CD4-positive, alpha-beta T cell treated with Interleukin-4 for 4 hours (primary cell): ENCODE data around the gene PAFAH2.
A peak's percentile ranks its signal among the peaks of the same experiment; 100 is the strongest.
"Not testable (repeated sequence)": the region's sequence is repeated elsewhere in the genome, so short reads cannot be mapped to it uniquely, and the experiment has no call there.

Experiments used
- DNase-seq: peaks from one replicate; pipeline ENCODE4 v3.0.0-alpha.2; 2020

The PAFAH2 gene

DNA sequence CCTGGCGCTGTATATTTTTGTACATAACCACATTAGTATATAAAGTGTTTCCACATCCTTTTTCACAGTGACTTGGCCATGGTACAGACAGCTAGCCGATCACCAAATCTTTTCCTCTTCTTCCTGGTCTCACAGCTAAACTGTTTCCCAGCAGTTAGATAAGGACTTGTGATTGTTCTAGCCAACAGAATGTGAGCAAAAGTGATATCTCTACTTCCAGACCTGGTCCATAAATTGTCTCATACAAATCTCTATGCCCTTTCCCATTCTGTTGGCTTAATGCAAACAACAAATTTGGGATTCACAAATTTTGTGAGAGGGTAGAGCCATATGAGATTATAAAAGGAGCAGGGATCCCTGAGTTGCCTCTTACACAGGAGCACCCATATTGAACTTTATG, 19.5 kb downstream of the PAFAH2 start:
- DNase-seq, result no peak

DNA sequence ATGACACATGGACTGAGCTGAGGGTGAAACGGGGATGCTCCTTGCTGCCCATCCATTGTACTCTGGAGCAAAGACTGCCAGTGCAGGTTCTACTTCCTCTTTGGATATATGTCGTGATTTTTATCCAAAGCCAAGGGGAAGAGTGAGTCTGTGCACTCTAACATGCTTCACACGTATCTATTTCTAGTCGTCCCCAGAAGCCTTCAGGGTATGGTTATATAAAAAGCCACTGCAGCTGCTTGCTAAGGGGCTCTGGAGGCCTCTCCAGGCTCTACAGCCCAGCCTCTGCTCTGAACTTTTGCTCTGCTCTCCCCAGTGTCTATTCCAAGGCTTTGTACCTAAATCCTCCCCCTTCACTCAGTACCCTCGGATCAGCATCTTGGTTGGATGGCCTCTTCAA, 20.1 kb downstream of the PAFAH2 start:
- no peak for DNase-seq

DNA sequence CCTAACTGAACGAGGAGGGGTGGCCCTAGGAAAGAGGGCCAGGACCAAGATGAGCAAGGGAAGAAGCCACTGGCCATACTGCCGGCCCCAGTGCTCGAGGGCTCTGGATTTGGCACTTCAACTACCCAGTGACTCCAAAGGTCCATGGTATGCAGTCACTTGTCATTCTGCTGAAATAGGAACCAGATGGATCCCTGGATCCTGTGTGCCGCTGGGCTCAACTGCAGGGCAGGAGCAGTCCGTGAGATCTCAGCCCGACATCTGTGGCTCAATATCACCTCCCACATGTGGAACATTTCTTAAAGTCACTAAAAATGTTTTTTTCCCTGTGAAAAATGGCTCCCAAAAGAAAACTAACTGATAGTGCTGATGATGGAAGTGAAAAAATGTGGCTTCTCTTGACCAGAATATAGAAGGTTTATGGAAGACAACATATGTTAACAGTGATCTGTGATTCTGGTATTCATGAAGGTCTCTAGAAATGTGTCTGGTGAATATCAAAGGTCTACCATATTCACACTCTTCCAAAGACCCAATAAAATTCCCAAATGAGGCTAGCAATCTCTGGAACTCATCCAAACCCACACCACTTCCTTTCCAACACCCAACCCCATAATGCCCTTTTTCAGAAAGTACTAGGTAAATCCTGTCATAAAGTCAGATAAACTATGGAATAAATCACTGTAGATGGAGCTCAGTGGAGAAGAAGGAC, 24.1 kb downstream of the PAFAH2 start:
- DNase-seq, result no peak

DNA sequence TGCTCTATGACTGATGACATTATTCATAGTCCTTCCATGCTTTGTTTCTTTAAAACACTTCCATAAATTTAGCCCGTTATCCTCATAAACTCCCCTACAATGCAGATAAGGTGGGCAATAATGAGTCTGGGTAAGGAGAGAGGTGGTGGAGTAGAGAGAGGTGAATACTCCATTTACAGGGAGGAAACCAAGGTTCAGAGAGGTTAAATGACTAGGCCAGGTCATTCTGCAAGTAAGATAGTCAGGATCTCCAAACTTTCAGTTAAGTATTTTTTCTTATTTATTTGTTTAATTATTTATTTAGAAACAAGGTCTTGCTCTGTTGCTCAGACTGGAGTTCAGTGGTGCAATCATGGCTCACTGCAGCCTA, 26.1 kb downstream of the PAFAH2 start:
- DNase-seq, result no peak

DNA sequence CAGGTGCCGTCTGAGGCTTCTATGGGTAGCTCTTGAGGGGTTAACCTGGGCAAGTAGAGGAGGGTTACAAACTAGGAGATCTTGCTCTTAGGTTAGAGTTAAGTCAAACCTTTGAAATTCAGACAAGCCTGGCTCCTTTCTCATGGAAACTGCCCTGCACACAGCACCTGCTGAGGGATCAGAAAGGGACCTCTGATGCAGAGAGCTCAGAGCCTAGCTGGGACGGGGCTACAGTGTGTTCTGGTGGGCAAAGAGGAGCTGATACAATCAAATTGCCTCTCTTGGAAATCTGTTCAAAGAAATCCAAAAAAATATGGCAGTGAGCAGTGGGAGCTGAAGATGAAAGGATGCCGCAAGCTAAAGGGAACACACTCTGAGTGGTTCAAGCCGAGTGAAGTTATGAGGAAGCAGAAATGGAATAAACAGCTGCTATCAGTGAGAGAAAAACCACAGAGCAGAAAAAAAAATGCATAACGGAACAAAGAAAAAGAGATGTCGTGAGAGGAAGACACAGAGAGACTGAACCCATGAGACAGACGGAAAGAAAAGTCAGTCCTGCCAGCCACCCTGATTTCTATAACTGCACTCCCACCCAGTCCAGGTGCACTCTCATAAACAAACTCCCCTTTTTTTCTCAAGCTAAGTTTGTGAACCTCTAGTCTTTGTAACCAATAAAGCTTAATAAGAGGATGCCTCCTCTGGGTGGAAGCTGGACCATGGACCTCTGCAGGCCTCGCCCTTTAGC, 26.6 kb downstream of the PAFAH2 start:
- peak; percentile 20 for DNase-seq

DNA sequence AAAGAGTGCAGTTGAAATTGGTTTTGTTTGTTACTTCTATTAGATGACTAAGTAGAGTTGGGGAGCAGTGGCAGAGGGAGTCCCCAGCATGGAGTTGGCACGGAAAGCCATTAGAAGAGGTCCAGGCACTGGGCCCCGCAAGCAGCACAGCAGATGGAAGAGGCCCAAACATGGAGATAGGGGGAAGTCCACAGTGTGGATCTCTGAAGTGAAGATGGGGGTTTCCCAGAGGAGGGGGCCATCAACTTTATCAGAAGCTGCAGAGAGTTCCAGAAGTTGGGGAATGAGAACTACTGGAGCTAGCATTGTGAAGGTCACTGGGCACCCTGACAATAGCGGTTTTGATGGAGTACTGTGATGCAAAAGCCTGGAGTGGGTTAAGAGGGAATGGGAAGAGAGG, 30.6 kb downstream of the PAFAH2 start:
- no peak for DNase-seq

DNA sequence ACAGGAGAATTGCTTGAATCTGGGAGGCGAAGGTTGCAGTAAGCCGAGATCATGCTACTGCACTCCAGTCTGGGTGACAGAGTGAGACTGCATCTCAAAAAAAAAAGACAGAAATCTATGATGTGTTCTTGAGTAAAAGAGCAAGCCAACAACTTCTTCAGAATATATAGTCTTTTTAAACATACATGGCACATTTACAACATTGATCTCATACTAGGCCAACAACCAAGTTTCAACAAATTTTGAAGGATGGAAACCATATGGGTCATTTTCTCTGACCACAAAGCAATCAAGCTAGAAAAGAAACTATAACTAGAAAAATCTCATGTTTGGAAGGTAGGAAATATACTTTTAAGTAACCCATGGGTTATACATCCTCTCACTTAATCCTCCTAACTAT, 38.3 kb downstream of the PAFAH2 start:
- DNase-seq, result no peak

DNA sequence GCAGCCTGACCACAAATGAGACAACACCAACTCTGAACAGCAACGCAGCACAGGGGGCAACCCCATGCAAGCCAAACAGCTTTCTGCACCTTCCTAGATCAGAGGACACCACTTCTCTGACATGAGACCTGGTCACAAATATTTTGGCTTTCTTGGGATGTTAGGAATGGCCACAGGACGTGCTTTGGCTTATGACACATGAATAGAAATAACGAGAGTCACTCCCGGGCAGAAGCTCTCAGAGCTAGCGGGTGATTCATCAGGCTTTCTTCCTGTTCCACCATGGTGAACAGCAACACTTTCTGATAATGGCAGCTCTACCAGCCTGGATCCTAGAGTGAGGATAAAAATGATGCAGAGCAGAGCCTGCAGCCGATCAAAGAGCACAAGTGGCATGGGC, 39.4 kb downstream of the PAFAH2 start:
- DNase-seq, result no peak

DNA sequence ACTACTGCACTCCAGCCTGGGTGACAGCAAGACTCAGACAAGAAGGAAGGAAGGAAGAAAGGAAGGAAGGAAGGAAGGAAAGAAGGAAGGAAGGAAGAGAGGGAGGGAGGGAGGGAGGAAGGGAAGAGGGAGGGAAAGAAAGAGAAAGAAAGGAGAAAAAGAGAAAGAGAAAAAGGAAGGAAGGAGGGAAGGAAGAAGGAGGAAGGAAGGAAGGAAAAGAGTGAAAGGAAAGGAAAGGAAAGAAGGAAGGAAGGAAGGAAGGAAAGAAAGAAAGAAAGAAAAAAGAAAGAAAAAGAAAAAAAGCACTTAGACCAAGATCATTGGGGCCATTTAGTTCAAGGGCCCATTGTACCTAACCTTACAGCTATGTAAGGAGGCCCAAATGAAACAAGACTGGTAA, 42.3 kb downstream of the PAFAH2 start:
- DNase-seq, result no peak

DNA sequence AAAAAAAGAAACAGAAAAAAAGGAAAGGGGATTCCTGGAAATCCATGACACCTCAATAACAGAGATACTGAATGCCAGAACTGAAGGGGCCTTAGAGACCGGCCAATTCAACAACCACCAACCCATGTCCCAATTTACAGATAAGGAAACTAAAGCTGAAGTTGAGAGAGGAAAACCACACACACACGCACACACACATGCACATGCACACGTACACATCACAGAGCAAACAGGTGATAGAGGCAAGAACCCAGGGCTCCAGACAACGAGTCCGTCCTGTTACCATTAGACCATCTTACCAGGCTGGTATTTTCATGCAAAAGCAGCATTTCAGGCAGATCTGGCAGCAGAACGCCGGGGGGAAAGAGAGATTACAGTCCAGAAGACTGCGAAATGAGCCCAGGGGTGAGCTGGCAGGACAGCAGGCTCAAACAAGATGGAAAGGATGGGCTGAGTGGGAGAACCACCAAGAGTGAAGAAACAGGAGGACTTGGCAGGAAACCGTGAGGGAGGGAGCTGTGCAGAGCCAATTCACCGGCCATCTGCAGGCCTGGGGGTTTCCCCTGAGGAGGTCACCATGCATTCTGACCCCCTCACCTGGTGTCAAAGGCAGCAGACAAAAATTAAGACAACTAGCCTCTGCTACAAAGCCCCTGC, 43.5 kb downstream of the PAFAH2 start:
- no peak for DNase-seq

DNA sequence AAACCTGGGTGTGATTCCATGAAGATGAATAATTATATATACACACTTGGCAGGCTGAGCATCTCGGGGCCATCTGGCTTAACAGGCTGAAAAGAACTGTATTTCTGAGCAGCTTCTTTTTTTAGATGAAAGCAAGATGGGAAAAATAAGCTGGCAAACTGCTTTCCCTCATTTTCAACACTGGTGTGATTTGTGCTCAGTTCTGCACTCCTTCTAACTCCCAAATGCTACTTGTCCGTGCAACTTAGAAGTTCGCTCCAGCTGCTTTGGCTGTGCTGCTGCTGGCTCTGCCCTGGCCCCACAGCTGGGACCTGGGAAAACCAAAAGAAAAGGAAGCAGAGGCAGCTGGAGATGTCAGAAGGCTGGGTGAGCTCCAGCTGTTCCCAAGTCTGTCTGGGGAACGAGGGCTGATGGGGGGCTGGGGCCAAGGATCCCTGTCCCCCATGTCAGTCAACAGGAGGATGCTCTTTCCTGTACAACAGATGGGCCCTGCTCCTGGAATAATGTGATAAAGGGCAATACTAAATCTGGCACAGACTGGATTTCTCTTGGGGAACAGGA, 44.9 kb downstream of the PAFAH2 start:
- no peak for DNase-seq

DNA sequence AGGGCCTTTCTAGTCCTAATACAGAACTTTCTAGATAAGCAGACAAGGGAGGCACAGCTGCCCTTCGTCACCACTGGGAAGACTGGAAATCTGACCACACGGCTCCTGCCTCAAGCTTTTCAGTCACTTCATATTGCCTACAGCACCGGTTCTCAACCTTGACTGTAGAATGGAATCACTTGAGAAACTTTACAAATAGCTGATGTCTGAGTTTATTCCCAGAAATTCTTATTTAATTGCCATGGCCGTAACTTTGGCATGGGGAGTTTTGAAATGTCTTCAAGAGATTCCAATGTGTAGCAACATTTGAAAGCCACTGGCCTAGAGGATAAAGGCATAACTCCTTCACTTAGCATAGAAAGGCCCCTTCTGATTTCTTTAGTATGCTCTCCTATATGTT, 49.2 kb downstream of the PAFAH2 start:
- no peak for DNase-seq

DNA sequence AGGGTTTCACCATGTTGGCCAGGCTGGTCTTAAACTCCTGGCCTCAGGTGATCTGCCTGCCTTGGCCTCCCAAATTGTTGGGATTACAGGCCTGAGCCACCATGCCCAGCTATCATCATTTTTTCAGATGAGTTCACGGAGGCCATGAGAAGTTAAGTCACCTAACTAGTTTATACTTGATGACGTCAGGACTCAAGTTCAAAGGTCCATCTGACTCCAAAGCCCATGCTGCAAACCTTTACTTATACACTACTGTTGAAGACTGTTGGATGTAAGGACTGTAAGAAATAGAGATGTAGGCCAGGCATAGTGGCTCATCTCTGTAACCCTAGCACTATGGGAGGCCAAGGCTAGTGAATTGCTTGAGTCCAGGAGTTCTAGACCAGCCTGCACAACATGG, 50.8 kb downstream of the PAFAH2 start:
- DNase-seq, result no peak

DNA sequence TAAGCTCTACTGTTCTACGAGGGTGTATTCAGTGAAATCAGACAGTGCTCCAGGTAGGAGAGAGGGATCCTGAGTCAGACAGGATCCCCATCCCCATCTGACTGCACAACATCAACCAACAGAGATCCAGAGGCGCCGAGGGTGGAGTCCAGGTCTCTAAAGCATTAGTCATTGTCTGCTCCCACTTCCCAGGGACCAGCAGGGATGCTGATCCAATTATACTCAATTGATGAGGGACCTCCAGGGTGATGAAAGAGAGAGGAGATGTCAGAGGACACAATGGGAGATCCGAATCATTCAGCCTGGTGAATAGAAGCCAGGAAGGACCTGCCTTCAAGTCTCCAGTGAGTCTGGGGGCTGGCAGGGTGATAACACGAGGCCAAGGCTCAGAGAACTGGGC, 52.1 kb downstream of the PAFAH2 start:
- no peak for DNase-seq

DNA sequence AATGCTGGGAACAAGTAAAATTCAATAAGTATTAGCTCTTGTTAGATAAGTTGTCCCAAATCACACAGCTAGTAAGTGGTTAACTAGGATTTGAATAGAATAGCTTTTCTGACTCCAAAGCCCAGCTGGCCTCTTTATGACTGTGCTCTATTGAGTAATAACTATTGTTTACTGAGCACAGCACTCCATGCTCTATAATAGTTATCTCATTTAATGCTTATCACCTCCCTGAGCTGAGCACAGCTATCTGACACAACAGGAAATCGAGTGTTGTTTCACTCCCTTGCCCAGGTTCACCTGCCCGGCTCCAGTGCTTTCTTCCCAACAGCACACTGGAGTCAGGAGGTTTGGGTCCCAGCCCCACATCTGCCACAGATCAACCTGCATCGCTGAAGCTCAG, 52.9 kb downstream of the PAFAH2 start:
- no peak for DNase-seq

DNA sequence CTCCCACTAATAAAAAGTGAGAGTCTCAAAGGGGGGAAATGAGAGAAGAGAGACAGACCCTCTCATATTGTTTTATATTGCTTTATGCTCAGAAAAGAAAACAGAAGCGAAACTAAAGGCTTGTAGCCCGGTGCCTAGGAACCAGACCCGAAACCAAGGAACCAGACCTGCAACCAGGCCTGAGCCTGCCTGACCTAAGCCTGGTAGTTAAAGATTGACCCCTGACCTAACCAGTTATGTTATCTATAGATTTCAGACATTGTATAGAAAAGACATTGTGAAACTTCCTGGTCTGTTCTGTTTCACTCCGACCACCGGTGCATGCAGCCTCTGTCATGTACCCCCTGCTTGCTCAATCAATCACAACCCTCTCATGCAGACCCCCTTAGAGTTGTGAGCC, 54.4 kb downstream of the PAFAH2 start:
- not testable (repeated sequence) for DNase-seq

DNA sequence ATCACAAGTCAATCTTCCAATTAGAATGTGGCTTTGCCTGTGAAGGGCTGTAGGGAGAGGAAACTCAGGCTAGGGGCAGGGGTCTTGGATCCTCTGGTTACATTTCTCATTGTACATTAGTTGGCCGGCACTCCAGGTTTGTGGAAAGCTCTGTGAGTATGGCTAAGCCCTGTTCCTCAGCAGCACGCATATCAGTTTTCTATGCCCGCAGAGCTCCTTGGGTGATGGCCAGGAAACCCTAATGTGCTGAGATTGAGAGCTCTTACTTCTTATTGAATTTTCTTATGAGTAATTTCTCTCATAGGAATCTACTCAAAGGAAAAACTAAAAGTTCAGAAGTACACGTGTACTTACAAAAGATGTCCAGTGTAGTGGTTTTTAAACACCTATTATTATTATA, 60.9 kb downstream of the PAFAH2 start:
- DNase-seq, result no peak

DNA sequence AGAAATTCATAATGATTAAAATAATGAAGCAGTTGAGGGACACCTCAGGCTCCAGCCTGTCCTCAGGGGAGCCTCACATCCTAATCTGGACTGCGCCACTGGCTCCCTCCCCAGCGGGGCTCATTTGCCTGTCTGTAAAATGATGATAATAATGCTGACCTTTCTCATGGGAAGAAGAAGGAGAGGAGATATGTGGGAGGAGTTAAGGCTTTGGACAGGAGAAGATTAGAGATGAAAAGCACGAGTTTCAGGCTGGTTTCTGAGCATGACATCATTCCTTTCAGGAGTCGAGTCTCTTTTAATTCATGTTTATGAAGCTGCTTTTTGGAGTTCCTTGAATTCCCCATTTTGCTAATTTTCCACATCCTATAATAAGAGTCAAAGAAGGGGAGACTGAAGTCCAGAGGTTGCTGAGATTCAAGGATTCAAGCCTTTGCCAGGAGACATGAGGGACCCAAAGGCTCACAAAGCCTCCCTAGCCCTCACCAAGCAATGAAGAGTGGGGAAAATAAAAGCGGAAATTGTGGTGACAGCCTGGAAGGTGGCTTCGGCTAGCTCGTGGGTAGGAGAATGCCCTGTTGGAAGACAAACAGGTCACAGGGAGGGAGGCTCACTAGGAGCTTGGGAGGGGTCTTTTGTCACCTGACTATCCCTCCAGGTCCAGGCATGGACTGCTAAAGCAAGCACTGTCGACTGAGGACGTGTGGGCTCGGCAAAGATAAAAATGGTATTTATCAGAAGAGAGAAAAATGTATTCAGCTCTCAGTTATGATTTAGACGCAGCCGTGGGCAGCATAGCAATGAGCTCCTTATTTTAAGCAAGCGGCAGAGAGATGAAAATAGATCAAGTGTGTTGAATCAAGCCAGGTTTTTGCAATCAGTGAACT, 64.1 kb downstream of the PAFAH2 start:
- DNase-seq, result no peak

DNA sequence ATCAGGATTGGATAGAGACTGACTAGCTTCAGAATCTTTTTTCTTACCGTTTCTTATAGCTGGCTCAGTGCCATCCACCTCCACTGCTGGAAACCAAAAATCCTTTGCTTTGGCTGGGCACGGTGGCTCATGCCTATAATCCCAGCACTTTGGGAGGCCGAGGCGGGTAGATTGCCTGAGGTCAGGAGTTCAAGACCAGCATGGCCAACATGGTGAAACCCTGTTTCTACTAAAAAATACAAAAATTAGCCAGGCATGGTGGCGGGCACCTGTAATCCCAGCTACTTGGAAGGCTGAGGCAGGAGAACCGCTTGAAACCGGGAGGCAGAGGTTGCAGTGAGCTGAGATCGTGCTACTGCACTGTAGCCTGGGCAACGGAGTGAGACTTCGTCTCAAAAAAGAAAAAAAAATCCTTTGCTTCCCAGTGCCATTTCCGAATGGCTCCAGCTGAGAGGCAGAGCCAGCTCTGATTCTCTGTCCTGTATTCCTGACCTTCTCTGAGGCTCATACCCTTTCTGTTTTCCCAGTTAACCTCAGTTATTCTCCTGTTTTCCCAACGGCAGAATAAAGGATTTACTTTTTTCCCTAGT, 65.0 kb downstream of the PAFAH2 start:
- DNase-seq, result not testable (repeated sequence)

DNA sequence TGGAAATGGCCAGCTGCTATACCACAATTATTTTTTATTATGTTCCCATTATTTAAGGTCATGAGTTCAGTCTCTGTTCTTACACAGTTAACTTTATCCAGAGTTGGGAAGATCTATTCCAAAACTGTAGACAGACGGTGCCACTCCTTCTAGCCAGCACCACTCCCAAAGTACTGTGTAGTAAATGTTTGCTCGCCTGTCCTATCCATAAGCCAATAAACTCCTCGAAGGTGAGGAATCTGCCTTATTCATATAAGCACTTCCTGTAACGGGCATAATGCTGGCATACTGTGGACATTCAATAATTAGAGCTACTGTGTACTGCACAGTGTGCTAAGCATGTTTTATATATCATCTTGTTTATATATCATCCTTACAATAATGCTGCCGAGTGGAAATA, 65.5 kb downstream of the PAFAH2 start:
- DNase-seq, result no peak

DNA sequence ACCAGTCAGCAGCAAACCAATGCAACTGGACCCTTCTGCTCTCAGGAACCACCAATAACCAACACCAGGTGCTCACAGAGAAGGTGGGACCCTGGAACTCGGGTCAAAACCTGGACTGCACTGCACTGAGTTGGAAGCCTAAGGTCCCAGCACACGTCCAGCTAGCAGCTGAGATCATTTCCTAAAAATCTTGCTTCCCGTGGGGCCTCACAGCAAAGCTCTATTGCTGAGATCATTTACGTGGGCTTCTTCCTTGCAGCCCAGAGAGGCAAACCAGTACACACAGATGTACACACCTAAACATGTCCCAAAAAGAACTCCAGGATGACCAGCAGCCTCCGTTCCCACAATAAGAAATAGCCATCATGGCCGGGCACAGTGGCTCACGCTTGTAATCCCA, 68.8 kb downstream of the PAFAH2 start:
- no peak for DNase-seq

DNA sequence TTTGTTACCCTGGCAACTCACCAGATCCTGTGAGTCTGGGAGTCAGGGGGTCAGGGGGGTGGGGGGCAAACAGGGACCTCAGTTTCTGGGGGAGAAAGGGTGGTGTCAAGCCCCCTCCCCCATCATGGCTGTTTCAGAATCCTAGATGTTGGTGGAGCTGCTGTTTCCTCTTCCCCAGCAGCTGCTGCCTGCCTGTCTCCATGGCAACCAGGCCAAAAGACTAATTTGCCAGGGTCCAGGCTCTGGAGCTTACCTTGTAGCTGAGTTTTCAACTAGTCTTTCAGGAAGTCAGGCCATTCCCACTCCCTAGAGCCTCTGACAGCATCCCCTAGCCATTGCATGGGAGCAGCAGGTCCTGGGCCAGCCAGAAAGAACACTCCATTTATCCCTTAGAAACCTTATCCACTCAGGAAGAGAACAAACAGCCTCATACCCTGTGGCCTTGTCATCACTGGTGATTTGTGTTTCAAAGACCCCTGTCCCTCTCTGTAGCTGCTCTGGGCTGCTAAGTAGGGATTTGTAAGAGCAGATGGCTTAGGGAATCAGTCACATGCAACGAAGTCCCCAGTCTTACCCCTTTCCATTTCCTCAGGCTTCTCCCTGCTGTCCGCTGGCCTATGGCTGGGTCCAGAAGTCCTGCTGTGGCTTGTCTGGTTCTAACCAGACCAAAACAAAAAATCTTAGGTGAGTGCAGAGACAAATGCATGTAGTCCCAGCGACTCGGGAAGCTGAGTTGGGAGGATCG, 70.2 kb downstream of the PAFAH2 start:
- DNase-seq, result no peak
